Suprapubic skin (tissue), 4 donors: Measurements from ENCODE around the gene PAK1.

ENCODE experiments used
- CTCF ChIP-seq, 2 donors: fragments of 200-600 bp in 1 of 2; fragments of 450-650 bp in 1 of 2; sonication (generic) in 1 of 2; IDR thresholded peaks; one replicate each; pipeline ENCODE4 v1.5.1; 2016 to 2019; ENCODE audit warnings: antibody characterized with exemption in 2 of 2, mild to moderate bottlenecking in 1 of 2, moderate library complexity in 1 of 2
- POLR2A ChIP-seq, 2 donors: fragments of 450-650 bp; IDR thresholded peaks; one replicate each; pipeline ENCODE4 v1.6.1; 2017; ENCODE audit warnings: antibody characterized with exemption in 2 of 2, mild to moderate bottlenecking in 2 of 2, moderate library complexity in 2 of 2
- POLR2AphosphoS5 ChIP-seq, 3 donors: sonication (generic); formaldehyde crosslinking; IDR thresholded peaks; one replicate each; pipeline ENCODE4 v1.6.1; 2017; ENCODE audit warnings: antibody characterized with exemption in 3 of 3

GRCh38 chr11:77441426-77441825, 32.5 kb downstream of the PAK1 start:
- TF ChIP-seq POLR2A (IDR thresholded peaks at IDR 0.05) = no peak
- no peak for TF ChIP-seq CTCF (IDR thresholded peaks at IDR 0.05)
- no peak for TF ChIP-seq POLR2AphosphoS5 (IDR thresholded peaks at IDR 0.05)
